ENCODE results near the gene CPNE2.

CPNE2 gene

DNA sequence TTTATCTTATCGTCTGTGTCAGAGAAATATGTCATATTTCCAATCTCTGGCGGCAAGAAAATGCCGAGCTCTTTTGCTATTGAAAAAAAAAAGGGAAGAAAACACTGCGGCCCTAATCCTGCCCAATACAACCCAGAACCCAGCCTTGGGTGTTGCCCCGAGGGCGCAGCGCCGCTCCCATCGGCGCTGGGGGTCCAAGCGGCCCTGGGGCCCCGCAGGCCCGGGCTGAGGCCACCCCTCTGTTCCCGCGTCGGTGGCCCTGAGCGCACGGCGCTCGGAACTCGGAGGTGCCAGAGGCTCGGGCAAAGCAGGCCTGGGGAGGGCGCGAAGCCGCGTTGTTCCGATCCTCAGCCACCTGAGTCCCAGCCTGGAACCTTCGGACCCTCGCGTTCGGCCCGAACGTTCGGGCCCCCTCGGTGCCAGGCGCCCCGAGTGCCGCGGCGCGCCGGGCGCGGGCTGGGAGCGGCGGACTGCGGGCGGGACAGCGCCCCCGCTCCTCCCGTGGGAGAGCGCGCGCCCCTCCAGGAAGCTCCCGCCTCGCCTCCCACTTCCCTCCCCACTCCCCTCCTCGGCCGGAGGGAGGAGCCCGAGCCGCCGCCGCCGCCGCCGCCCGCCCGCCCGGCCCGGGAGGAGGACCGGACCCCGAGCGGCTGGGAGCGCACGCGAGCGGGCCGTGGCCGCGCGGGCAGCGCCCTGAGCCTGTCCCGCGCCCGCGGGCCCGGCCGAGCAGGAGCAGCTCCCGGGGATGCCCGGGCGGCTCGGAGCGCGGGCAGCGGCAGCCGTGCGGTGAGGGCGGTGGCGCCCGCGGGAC lies at the start of gene CPNE2:
CPNE2 (plus strand) TSS at position 609 of the 811 bp plus-strand sequence. CDS start 18,160 bp downstream, outside the sequence.
- H3K4me3 ChIP-seq (ENCODE audit: low read depth, low read length): peak within 1 kb of the TSS; percentile 71
- TF ChIP-seq, protein P1, sequence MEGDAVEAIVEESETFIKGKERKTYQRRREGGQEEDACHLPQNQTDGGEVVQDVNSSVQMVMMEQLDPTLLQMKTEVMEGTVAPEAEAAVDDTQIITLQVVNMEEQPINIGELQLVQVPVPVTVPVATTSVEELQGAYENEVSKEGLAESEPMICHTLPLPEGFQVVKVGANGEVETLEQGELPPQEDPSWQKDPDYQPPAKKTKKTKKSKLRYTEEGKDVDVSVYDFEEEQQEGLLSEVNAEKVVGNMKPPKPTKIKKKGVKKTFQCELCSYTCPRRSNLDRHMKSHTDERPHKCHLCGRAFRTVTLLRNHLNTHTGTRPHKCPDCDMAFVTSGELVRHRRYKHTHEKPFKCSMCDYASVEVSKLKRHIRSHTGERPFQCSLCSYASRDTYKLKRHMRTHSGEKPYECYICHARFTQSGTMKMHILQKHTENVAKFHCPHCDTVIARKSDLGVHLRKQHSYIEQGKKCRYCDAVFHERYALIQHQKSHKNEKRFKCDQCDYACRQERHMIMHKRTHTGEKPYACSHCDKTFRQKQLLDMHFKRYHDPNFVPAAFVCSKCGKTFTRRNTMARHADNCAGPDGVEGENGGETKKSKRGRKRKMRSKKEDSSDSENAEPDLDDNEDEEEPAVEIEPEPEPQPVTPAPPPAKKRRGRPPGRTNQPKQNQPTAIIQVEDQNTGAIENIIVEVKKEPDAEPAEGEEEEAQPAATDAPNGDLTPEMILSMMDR (IDR thresholded peaks at IDR 0.05; ENCODE audit: low read depth, low read length, missing control alignments): no peak
- DNase-seq (ENCODE audit: low read depth): no peak

DNA sequence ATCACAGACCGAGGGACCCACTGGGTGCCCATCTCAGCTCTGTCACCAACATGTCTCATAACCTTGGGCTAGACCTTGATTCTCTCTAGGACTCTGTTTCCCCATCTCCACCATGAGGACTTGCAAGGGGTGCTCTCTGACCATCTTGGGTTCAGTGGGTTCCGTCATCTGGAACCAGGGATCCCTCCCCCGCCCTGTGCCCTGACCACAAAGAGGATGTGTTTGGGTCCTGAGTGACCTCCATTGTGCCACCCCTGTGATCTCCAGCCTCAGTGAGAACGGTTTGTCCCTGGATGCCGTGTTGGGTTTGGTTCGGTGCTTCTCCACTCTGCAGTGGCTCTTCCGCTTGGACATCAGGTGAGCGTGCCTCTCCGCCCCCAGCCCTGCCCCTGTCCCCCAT lies 49.1 kb upstream of the CPNE2 start:
- TF ChIP-seq, protein P1 (IDR thresholded peaks at IDR 0.05; ENCODE audit: low read depth, low read length, missing control alignments): no peak
- no peak overlapping the region for H3K4me3 ChIP-seq (ENCODE audit: low read depth, low read length)
- DNase-seq (ENCODE audit: low read depth): no peak

DNA sequence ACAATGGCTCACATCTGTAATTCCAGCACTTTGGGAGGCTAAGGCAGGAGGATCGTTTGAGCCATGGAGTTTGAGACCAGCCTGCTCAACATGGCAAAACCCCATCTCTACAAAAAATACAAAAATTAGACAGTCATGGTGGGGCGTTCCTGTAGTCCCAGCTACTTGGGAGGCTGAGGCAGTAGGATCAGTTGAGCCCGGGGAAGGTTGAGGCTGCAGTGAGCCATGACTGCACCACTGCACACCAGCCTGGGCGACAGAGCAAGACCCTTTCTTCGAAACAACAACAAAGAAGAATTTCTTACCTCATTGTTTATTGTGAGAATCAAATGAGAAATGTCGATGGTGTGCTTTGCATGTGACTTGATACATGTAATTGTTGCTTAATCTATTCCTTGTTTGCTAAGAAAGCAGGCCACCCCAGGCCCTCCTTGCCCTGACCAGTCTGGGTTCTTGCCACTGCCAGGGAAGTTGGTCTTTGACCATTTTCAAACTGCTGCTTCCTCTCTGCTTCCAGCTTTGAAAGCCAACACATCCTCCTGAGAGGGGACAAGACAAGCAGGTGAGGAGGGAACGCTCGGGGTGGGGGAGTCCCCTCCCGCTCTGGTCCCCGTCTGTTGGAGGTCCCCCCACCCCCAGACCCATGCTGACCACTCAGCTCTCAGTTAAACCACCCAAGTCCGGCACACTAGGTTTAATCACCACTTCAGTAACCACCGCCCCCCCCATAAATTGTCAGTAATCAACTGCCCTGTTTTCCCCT lies 47.3 kb upstream of the CPNE2 start:
- TF ChIP-seq, protein P1 (IDR thresholded peaks at IDR 0.05; ENCODE audit: low read depth, low read length, missing control alignments): no peak
- H3K4me3 ChIP-seq (ENCODE audit: low read depth, low read length): no peak overlapping the region
- no peak for DNase-seq (ENCODE audit: low read depth)

DNA sequence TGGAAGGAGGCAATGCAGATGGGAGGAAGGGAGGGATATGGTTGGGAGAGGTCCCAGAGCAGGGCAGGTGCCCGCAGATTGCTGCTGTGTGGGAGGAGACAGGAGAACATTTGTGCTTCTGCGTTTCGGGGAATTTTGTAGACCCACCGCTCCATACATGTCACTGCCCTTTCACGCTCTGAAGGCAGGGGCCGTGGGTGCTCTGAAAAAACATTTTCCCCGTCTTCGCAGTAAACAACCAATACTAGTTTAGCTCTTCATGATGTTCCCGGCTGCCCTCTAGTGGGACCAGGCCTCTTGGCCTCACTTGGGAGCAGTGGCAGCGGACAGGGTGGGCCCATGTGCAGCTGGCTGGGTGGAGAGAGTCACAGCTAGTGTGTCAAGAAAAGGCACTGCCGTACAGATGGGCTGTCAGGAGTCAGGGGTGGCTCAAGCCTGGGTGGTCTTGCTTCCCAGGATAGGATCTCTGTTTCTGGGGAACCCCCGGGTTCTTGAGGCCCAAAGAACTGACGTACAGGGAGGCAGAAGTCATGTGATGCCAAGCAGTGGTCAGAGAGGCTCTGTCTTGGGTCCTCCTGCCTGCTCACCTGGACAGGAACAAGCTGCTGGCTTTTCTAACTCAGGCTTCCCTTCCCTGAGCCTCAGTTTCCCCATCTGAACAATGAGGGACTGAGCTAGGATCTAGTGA lies 46.5 kb upstream of the CPNE2 start:
- H3K4me3 ChIP-seq (ENCODE audit: low read depth, low read length): no peak overlapping the region
- DNase-seq (ENCODE audit: low read depth): peak; percentile 62
- TF ChIP-seq, protein P1 (IDR thresholded peaks at IDR 0.05; ENCODE audit: low read depth, low read length, missing control alignments): peak; percentile 78

DNA sequence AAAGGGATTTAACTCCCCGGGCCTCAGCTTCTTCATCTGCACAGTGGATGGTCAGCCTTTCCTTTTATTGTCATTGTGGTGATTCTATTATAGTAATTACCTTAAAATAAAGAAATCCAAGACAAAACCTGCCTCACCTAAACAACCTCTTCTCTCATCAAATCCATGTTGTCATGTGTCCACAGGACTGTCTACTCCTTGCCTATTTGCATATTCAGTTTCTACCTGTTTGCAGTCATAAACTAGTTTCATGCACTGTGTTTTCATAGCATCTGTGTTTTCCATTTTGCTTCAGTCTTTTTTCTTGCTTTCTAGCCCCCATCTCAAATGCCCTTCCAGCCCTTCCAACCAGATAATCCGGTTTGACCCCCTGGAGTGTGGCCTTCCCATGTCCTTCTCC lies 44.3 kb upstream of the CPNE2 start:
- no peak overlapping the region for H3K4me3 ChIP-seq (ENCODE audit: low read depth, low read length)
- TF ChIP-seq, protein P1 (IDR thresholded peaks at IDR 0.05; ENCODE audit: low read depth, low read length, missing control alignments): no peak
- no peak for DNase-seq (ENCODE audit: low read depth)

DNA sequence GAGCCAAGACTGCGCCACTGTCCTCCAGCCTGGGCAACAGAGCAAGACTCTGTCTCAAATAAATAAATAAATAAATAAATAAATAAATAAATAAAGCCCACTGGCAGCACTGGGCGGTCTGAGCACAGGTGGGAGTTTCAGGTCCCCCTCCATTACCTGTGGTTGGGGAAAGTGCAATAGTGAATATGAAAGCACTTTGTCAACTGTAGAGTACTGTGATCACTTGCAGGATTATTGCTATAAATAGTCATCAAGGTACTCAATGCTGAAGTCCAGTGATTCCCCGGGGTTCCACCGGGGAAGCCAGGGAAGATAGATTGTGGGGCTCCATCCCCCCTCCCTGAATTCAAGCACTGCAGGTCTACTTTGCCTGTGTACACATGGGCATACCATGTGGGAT lies 42.7 kb upstream of the CPNE2 start:
- DNase-seq (ENCODE audit: low read depth): peak; percentile 62
- H3K4me3 ChIP-seq (ENCODE audit: low read depth, low read length): no peak overlapping the region
- TF ChIP-seq, protein P1 (IDR thresholded peaks at IDR 0.05; ENCODE audit: low read depth, low read length, missing control alignments): no peak

Data from GM12864 (cell line).